NCI-H2107 (cell line): ENCODE results near the gene HYOU1.
"Not testable (repeated sequence)": the region's sequence is repeated elsewhere in the genome, so short reads cannot be mapped to it uniquely, and the experiment has no call there.

Source experiments
- DNase-seq: peaks from one replicate; lab custom pipeline; 2025; lab: John Stamatoyannopoulos, UW

The HYOU1 gene

DNA sequence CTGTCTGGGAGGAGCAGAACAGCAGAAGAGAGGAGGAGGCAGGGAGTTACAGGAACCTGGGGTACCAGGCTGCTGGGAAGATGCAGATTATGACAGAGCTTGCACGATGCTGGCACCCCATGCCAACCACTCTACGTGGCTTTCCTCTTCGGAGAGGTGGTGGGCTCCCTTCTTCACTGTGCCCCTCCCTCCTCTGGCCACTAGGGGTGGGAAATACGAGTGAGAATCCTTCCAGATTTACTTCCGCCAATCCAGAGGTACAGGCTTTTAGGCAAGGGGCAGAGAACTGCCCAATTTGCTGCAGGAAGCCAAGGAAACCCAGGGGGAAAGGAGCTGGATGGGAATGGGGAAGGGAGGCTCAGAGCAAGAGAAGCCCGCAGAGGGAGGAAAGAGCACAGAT, 12.3 kb downstream of the HYOU1 start:
- DNase-seq, result no peak

DNA sequence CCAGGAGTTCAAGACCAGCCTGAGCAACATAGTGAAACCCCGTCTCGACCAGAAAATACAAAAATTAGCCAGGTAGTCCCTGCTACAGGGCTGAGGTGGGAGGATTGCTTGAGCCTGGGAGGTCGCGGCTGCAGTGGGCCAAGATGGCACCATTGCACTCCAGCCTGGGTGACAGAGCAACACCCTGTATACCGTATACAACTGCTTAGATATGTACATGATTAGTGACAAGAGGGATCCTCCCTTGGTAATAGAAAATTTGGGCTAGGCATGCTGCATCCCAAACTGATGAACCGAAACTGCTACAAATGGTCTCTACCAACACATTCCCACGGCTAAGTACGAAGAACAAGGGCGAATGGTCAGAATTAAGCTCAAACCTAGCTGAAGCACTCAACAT, 14.1 kb downstream of the HYOU1 start:
- no peak for DNase-seq

- DNase-seq, result no peak
Measured at GRCh38 chr11:119041821-119042514, 15.0 kb downstream of the HYOU1 start.

- DNase-seq, result not testable (repeated sequence)
Measured at GRCh38 chr11:119039471-119039870, 17.5 kb downstream of the HYOU1 start.

- no peak for DNase-seq
Measured at GRCh38 chr11:119038884-119039283, 18.1 kb downstream of the HYOU1 start.

DNA sequence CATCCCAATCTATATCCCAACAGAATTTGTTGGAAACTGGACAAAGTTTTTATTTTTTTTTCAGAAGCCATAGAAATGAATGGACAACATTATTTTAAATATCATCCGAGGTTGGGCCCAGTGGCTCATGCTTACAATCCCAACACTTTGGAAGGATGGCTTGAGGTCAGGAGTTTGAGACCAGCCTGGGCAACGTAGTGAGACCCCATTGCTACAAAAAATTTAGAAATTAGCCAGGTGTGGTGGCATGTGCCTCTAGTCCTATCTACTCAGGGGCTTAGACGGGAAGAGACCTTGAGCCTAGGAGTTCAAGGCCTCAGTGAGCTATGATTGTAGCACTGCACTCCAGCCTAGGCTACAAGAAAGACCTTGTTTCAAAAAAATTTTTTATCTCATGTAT, 22.2 kb downstream of the HYOU1 start:
- no peak for DNase-seq

- DNase-seq, result not testable (repeated sequence)
Measured at GRCh38 chr11:119033421-119033820, 23.6 kb downstream of the HYOU1 start.

DNA sequence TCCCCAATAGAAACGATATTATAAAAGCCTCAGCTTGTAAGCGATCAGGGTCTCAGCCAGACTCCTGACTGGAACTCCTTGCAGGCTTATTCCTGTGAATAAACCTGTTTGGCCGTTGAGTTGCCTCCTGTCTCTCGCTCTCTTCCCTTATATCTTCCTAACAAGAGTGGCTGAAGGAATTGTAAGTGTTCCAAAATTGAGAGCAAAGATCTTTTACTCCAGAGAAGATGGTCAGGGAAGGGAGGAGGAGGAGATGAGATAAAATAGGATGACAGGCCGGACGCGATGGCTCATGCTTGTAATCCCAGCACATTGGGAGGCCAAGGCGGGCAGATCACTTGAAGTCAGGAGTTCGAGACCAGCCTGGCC, 25.1 kb downstream of the HYOU1 start:
- DNase-seq, result no peak

GRCh38 chr11:119030329-119031047, 26.5 kb downstream of the HYOU1 start, which contains the start of gene SLC37A4:
Gene SLC37A4, minus strand, starts transcription at chr11:119030877.
- peak; percentile 96 for DNase-seq

- no peak for DNase-seq
Measured at GRCh38 chr11:119030029-119030328, 27.0 kb downstream of the HYOU1 start.

DNA sequence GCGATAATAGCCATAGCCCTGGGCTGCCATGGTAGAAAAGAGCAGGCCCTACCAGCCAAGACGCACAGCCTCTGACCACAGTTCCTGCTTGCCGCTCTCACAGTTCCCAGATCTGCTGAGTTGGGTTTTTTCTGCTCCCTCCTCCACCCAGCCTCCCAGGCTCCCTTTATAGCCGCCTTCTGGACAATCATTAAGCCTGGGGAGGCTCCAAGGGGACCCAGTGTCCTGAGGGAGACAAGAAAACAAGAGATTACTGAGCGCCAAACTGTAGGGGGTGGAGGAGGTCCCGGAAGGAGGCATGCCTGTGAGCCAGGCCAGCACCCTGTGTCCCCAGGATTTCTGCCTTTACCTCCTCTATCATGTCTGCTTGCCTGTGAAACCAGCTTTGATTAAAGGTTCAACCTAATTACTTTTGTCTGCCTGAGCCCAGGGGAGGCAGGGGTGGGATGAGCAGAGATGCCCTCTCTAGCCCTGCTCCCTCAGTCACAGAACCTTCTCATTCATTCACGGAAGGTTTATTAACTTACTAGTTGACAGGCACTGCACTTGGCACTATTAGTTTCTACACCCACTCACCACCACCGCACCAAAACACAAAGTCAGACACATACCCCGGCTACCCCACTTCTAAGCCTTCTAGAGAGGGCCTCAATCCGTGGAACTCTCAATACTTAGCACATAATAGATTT, 27.5 kb downstream of the HYOU1 start:
- no peak for DNase-seq

DNA sequence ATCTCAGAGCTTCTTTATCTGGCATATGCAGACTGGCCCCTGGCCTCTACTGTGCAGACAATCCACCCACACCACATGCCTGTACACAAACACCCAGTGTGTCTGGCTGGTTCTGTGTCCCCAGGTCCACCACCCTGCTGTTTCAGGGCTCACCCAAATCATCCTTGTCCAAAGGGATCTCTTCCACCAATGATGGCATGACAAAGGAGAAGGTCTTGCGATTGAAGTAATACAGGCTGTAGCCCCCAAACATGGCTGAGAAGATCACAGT, 28.0 kb downstream of the HYOU1 start:
- no peak for DNase-seq

GRCh38 chr11:119028346-119029068, 28.5 kb downstream of the HYOU1 start:
- no peak for DNase-seq

GRCh38 chr11:119027561-119028345, 29.3 kb downstream of the HYOU1 start:
- no peak for DNase-seq

GRCh38 chr11:119026970-119027369, 30.0 kb downstream of the HYOU1 start:
- DNase-seq, result no peak

DNA sequence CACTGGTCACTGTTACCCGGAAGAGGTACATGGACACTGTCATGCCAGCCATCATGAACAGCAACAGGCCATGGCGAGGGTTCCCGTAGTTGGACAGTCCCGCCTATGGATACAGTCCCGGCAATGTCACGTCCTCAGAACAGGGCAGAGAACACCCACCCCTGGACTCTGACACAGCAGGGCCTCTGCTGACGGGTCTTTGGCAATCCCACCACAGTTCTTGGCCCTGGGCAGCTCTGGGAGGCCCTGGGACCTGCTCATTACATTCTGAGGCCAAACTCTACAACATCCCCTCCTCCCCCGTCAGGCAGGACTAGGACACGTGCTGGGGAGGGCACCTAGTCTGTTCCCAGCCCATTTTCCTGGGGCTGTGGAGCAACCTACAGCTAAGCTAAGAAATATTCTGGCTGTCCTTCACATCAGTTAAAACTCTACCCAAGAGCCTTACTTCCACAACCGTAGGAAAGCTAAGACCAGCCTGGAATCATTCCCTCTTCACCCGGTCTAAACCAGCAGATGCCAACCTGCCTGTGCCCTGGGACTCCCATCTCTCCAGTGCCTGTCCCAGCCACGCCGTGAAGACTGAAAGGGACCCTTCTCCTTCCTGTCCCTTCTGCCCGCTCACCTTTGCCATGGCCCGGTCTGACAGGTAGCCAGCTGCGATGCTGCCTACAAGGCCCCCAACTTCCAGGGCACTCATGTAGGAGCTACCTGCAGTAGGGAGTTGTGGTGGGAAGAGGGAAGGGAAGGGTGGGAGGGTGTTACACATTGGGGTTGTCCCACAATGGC, 30.8 kb downstream of the HYOU1 start:
- DNase-seq, result no peak

DNA sequence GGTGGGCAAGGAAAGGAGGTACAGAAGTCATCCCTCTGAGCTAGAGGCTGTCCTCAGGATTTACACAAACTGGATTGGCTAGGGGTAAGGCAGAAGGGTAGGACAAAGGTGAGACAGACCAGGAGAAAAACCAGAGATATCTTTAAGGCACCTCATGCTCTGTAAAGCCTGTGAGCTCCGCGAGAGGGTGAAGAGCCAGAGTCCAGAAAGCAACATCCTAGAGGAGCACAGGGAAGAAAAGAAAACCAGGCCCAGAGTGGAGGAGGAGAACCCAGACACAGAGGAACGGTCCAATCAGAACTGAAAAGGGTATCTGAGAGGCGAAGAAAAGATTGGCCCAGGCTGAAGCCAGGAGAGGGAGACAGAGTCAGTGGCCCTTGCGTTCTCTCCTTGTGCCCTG, 31.5 kb downstream of the HYOU1 start:
- DNase-seq, result no peak

DNA sequence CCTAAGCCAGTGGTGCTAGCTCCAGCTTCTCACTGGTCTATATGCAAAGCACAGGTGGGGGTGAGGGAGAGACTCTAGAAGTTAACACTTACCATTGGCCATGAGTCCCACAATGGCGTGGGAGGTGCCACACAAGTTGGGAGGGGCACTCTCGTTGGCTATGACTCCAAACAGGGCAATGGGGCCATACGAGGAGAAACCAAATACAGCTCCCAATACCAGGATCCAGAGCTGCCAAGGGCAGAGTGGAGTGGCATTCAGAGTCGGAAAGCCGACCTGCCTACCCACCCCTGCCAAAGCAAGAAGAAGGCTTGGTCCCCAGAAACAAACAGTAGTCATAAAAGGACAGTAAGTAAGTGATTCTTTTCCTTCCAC, 31.9 kb downstream of the HYOU1 start:
- no peak for DNase-seq

DNA sequence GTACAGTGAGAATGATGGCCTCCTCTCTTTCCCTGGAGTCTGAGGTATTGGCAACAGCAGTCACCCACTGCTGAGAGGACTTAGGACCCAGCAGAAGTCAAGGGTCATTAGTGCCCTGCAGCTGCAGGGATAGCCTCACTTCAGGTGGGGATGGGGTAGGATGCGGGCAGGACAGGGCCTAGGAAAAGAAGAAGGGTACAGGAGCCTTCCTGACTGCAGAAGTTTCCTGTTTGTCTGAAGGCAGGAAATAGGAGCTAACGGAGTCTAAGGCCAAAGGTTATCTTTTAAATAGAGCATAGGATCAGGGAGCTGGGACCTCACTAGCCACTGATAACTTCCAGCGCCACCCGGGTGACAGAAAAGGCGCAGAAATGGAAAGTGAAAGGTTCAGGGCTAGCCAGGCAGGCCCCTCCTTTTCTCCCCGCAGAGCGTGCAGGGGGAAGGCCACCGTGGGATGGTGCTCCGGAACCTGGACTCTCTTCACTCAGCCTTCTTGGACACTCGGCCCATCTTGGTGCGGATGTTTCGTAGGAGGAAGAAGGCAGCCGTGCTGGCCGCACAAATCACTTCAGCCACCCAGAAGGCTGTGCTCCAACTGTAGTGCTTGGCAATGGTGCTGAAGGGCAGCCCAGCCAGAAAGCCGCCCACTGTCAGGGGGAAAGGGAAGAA, 32.4 kb downstream of the HYOU1 start:
- no peak for DNase-seq

- DNase-seq, result no peak
Measured at GRCh38 chr11:119023741-119024140, 33.3 kb downstream of the HYOU1 start.

DNA sequence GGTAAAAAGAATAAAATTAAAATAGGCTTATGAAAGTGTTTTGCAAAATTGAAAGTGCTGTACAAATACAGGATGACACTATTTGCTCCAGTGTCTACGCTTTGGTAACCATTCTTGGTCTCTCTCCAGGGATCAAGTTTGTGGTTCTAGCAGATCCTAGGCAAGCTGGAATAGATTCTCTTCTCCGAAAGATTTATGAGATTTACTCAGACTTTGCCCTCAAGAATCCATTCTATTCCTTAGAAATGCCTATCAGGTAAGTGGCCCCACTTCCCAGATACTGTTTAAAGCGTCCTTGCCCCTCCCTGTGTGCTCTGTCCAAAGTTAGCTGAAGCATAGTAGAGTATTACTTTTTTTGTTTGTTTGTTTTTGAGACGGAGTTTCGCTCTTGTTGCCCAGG, 35.4 kb downstream of the HYOU1 start:
- DNase-seq, result no peak
